Activated CD8-positive, alpha-beta memory T cell treated with anti-CD3 and anti-CD28 coated beads for 48 hours (primary cell): ENCODE measurements around the gene ABCA3.
"Not testable (repeated sequence)": the region's sequence is repeated elsewhere in the genome, so short reads cannot be mapped to it uniquely, and the experiment has no call there.

Experiments
- DNase-seq, 3 experiments: peaks; one replicate each; pipeline ENCODE4 v3.0.0-alpha.2; 2020; ENCODE audit warnings: low read depth in 2 of 3, low spot score in 2 of 3

Gene ABCA3

GRCh38 chr16:2280981-2281542, 59.5 kb downstream of the ABCA3 start:
- DNase-seq: no peak

GRCh38 chr16:2280461-2280860, 60.1 kb downstream of the ABCA3 start:
- no peak for DNase-seq

GRCh38 chr16:2278956-2279800, 61.4 kb downstream of the ABCA3 start:
- no peak for DNase-seq

GRCh38 chr16:2278272-2278608, 62.3 kb downstream of the ABCA3 start:
- DNase-seq: no peak

- DNase-seq: no peak
These were observed 62.9 kb downstream of the ABCA3 start for GRCh38 chr16:2277466-2278271.

GRCh38 chr16:2276368-2277195, 63.9 kb downstream of the ABCA3 start:
- DNase-seq: no peak

GRCh38 chr16:2275476-2276367, 64.8 kb downstream of the ABCA3 start:
- no peak for DNase-seq

GRCh38 chr16:2273931-2274330, 66.6 kb downstream of the ABCA3 start:
- no peak for DNase-seq

GRCh38 chr16:2273484-2273883, 67.0 kb downstream of the ABCA3 start:
- no peak for DNase-seq

- no peak for DNase-seq
These were observed 68.6 kb downstream of the ABCA3 start for GRCh38 chr16:2271848-2272461.

- DNase-seq: no peak
These were observed 69.7 kb downstream of the ABCA3 start for GRCh38 chr16:2270588-2271470.

GRCh38 chr16:2270070-2270462, 70.5 kb downstream of the ABCA3 start:
- no peak for DNase-seq

GRCh38 chr16:2267913-2268666, 72.4 kb downstream of the ABCA3 start, which contains the start of gene RNPS1:
TSS of gene RNPS1 (minus strand) at chr16:2268126. CDS start at chr16:2264643, 3,483 bp downstream.
- DNase-seq: peak; percentile 95 to 99 (median 98)

GRCh38 chr16:2267505-2267912, 73.0 kb downstream of the ABCA3 start:
- DNase-seq: not testable (repeated sequence)

GRCh38 chr16:2266887-2267286, 73.6 kb downstream of the ABCA3 start:
- not testable (repeated sequence) for DNase-seq

- DNase-seq: not testable (repeated sequence)
These were observed 77.5 kb downstream of the ABCA3 start for GRCh38 chr16:2263026-2263425.

- DNase-seq: no peak
These were observed 80.3 kb downstream of the ABCA3 start for GRCh38 chr16:2260250-2260649.

GRCh38 chr16:2258530-2258929, 82.0 kb downstream of the ABCA3 start:
- DNase-seq: not testable (repeated sequence)
